ENCODE measurements around the gene PRMT2. TPM values are rescaled to one million over a fixed set of nuclear protein-coding genes. Genes with fewer than 3 reads are reported as not detected.

The PRMT2 gene
- total and polyA plus RNA-seq, 8 donors = 91.7 to 153 (median 141) TPM

DNA sequence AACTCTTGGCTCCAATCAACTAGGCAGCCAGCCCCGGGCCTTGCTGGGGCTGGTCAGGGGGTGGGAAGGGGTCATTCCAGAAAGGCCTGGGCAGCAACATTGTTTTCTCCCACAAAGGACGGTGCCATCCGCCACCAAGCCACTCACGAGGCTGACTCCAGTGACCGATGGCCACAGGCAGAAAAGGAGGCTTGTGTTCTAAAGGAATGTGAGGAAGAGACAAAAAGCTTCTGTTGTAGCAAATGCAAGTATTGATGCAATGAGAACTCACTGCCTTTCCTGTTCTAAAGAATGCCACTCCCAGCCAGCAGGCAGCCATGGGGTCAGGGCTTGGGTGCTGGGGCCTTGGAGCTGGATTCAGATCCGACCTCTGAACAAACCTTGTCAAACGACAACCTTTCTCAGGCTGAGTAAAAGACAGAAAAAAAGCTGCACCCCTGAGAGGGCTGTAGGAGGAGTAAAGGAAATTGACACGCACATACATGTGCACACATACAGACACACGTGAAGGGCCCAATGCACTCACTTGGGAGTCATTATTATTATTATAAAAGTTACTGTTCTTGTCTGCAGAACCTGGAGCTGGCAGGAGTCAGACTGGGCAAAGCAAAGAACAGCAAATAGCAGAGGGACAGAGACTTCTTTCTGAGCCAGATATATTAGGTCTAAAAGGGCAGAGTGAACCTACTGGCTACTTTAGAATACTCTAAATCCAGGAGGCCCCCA lies 13.9 kb upstream of the PRMT2 start:
- TF ChIP-seq, protein P1, sequence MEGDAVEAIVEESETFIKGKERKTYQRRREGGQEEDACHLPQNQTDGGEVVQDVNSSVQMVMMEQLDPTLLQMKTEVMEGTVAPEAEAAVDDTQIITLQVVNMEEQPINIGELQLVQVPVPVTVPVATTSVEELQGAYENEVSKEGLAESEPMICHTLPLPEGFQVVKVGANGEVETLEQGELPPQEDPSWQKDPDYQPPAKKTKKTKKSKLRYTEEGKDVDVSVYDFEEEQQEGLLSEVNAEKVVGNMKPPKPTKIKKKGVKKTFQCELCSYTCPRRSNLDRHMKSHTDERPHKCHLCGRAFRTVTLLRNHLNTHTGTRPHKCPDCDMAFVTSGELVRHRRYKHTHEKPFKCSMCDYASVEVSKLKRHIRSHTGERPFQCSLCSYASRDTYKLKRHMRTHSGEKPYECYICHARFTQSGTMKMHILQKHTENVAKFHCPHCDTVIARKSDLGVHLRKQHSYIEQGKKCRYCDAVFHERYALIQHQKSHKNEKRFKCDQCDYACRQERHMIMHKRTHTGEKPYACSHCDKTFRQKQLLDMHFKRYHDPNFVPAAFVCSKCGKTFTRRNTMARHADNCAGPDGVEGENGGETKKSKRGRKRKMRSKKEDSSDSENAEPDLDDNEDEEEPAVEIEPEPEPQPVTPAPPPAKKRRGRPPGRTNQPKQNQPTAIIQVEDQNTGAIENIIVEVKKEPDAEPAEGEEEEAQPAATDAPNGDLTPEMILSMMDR (IDR thresholded peaks at IDR 0.05) = no peak
- Histone ChIP-seq H3K27me3 (no peaks in the 10 kb centered on the region), H3K9me3 (peaks cover 0 to 17% of the 10 kb centered on the region in 2 donors), H3K36me3 (no peaks in the 10 kb centered on the region), H3K4me3 (no peak overlapping the region), H3K4me1 (peaks cover 0 to 22% of the 10 kb centered on the region in 2 donors), H3K27ac (peak overlapping the region; percentile 26 to 83)
- DNase-seq (no peak), ATAC-seq (no peak)
- intact Hi-C loops (cut with DNase I) = no loop called here

DNA sequence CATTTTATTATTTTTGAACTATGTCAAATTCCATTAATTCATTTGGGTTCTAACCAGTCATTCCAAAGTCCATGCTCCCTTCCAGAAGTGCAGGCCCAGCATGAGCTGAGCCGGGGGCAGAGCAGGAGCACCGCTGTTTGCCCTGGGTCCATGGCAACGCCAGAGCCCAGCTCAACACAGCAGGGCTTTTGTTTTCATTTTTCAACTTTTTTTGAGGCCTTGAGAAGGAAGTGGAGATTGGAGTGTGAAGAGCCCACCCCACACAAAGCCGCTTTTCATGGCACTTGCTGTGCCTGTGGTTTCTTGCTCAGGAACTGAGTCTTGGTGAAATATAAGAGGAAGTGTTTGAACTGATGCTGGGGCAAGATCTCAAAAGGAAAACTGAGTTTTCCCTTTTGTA lies 13.2 kb upstream of the PRMT2 start:
- Histone ChIP-seq H3K36me3 (no peaks in the 10 kb centered on the region), H3K4me1 (peaks cover 0 to 28% of the 10 kb centered on the region in 2 donors), H3K9me3 (peaks cover 0 to 20% of the 10 kb centered on the region in 2 donors), H3K27ac (peak overlapping the region; percentile 26 to 83), H3K4me3 (no peak overlapping the region), H3K27me3 (no peaks in the 10 kb centered on the region)
- peak; percentile 75 for ATAC-seq
- intact Hi-C loops (cut with DNase I) = no loop called here
- DNase-seq = peak in 2 of 4 donors; percentile 50 to 75
- TF ChIP-seq, protein P1 (IDR thresholded peaks at IDR 0.05) = no peak

DNA sequence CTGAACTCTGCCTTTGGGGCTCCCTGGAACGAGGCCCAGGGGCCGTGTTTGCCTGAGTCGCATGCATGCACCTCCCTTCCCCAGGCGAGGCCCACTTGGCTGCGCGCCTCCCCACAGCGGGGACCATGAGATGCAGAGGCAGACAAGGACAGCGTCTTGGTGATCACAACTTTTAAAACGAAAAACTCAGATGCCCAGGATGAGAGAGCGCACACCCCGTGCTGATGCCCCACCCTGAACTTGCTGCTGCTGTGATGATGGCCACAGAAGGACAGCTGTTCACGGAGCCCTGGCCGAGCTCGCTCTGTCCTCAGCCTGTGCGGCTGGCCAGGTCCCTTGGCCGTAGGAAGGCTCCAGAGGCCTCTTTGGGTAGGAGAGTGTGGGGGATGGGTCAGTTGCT lies 11.4 kb upstream of the PRMT2 start:
- no peaks in the 10 kb centered on the region for H3K27me3 ChIP-seq
- H3K27ac ChIP-seq = no peak overlapping the region
- H3K36me3 ChIP-seq = no peaks in the 10 kb centered on the region
- H3K9me3 ChIP-seq = peaks cover 0 to 20% of the 10 kb centered on the region in 2 donors
- no peak overlapping the region for H3K4me3 ChIP-seq
- ATAC-seq (no peak), DNase-seq (no peak)
- intact Hi-C loops (cut with DNase I) = no loop called here
- H3K4me1 ChIP-seq = peaks cover 0 to 29% of the 10 kb centered on the region in 2 donors
- TF ChIP-seq, protein P1 (IDR thresholded peaks at IDR 0.05) = no peak

DNA sequence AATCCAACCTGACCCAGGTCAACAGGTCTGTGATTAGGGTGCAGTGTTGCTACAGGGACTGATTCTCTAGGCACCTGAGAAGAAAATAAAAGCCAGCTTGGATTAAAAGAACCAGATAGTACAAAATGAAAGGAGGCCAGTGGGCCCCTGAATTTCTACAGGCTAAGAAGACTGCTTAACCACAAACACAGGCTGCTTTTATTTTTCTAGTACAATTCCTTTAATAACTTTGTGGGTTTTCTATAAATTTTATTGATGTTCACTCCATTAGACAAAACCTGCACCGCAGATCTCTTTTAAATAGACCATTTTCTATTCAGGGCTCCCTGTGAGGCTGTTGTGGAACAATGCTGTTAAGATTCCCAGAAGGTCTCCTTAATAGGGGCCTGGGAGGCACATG lies 9.7 kb upstream of the PRMT2 start:
- Histone ChIP-seq H3K27me3 (no peaks in the 10 kb centered on the region), H3K36me3 (no peaks in the 10 kb centered on the region), H3K4me3 (no peak overlapping the region), H3K4me1 (peaks cover 0 to 29% of the 10 kb centered on the region in 2 donors), H3K9me3 (peaks cover 0 to 20% of the 10 kb centered on the region in 2 donors), H3K27ac (peak overlapping the region in 1 of 2 donors; percentile 73)
- intact Hi-C loops (cut with DNase I) = no loop called here
- TF ChIP-seq, protein P1 (IDR thresholded peaks at IDR 0.05) = no peak
- ATAC-seq (no peak), DNase-seq (no peak)

DNA sequence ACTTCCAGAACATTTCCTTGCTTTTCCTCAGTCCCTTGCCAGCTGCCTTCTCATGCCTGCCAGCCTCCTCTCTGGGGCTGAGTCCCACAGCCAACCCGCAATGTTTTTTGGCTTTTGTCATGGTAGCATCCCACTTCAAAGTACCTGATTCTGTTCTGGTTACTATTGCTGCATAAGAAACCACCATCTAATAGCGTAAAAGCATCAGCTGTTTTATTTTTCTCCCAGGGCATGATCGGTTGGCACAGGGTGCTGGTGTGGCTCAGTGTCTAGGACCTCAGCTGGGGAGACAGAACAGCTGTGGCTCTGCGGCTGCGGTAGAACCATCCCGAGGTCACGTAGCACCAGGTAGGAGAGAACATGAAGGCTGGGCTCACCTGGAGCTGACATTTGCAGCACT lies 8.9 kb upstream of the PRMT2 start:
- H3K27me3 ChIP-seq = no peaks in the 10 kb centered on the region
- TF ChIP-seq, protein P1 (IDR thresholded peaks at IDR 0.05) = no peak
- DNase-seq = no peak
- H3K4me1 ChIP-seq = peaks cover 0 to 24% of the 10 kb centered on the region in 2 donors
- no peak overlapping the region for H3K4me3 ChIP-seq
- ATAC-seq = no peak
- H3K27ac ChIP-seq = peak overlapping the region in 1 of 2 donors; percentile 73
- peaks cover 0 to 20% of the 10 kb centered on the region in 2 donors for H3K9me3 ChIP-seq
- no peaks in the 10 kb centered on the region for H3K36me3 ChIP-seq
- intact Hi-C loops (cut with DNase I) = no loop called here

All from left lung (tissue), 10 donors.